ENCODE results near the gene SDC3.
A peak's percentile ranks its signal among the peaks of the same experiment; 100 is the strongest.

The SDC3 gene

DNA sequence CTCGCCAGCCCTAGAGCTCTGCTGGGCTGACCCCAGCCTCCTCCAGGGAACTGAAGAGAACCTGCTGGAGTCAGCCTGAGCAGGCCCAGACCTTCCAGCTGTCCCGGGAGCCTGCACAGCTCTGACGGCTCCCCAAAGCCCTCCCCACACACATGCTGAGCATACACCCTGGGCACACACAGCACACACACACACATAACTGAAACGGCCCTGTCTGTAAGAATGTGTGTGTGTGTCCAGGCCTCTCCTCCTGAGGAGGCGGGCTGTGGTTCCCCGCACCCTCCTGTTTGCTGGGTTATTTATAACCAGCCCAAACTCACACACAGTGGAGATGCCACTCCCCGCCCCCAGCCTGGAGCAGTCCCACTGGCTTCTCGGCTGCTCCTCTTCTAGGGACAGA lies 20.2 kb downstream of the SDC3 start:
- DNase-seq = no peak

DNA sequence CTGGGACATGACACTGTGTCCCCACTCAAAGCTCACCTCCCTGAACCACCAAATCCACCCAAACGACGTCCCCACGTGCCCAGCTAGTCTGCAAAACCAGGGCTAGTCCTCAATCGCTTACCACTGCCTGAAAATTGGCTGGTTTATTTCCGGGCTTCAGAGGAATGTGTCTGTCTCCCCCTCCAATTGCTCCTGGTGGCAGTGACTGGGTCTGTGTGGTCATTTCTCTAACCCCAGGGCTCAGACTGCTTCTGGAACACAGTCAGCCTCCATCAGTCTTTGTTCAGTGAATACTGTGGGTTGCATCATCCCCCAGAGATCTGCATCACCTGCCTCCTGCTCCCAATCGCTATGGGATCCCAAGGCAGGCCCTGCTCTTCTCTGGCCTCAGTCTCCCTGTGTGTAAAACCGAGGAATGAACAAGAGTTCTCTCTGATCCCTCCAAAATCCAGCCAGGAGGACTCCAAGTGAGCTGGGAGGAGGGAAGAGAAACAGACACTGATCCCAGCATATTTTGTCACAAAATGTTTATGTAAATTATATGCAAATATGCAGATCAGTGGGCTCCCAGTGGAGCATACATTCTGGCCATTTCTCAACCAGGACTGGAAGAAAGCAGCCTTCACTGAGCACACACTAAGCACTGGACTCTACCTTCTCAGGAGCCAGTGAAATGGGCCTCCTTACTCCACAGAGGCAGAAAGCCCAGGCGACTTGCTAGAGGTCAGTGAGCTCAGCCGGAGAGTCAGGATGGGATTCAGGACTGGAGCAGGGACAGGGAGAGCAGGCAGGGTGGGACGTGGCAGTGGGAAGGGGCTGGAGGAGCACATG lies 20.9 kb downstream of the SDC3 start:
- DNase-seq = no peak

GRCh38 chr1:30886710-30887428 lies 21.7 kb downstream of the SDC3 start:
- DNase-seq = no peak

GRCh38 chr1:30885570-30886522 lies 22.7 kb downstream of the SDC3 start:
- DNase-seq = no peak

DNA sequence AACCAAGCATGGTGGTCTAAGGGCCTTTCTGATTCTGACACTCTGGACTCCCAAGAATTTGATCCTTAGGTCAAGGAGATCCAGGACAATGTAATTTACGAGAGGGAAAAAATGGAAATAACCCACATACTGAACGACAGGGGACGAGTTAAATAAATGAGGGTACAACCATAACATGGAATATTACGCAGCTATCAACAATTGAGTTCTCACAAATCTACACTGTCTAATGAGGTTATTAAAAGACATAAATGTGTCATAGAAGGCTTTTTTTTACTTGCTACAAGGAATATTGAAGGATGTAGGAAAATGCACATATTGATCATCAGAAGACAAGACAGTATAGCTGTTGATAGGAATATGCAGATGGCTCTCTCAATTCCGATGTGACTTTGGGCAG lies 23.8 kb downstream of the SDC3 start:
- DNase-seq = no peak

DNA sequence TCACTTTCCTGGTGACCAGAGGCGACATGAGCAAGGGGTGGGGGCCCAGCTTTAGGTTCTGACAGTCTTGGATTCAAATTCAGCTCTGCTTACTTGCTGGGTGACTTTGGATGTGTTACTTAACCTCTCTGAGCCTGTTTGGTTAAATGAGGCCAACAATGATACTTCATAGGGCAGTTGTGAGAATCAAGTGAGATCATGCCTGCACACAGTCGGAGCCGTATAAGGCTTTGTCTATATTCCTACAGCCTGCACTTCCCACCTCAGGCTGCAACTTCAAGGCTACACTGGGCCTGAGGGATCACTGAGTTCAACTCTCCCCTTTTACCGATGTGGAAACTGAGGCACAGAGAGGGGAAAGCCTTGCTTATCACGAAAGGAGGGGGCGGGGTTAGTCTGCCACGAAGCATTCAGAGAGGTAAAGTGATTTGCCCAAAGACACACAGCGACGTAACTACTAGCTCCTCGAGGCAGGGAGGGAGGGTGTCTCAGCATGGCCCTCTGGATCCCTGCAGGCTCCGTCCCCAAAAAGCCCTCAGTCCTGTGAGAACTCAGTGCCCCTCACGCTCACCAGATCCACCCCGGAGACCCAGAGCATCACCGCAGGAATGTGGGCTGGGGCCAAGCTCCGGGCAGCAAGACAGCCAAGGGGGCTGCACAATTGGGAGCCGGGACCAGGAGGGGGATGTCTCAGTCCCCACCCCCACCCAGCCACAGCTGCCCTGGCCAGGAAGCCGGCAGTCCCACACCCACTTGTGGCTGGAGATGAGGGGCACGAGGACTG lies 25.0 kb downstream of the SDC3 start:
- DNase-seq = no peak

- no peak for DNase-seq
Measured at GRCh38 chr1:30882678-30883388, 25.7 kb downstream of the SDC3 start.

GRCh38 chr1:30881319-30882181 lies 27.0 kb downstream of the SDC3 start:
- no peak for DNase-seq

GRCh38 chr1:30880678-30881318 lies 27.8 kb downstream of the SDC3 start:
- DNase-seq = no peak

DNA sequence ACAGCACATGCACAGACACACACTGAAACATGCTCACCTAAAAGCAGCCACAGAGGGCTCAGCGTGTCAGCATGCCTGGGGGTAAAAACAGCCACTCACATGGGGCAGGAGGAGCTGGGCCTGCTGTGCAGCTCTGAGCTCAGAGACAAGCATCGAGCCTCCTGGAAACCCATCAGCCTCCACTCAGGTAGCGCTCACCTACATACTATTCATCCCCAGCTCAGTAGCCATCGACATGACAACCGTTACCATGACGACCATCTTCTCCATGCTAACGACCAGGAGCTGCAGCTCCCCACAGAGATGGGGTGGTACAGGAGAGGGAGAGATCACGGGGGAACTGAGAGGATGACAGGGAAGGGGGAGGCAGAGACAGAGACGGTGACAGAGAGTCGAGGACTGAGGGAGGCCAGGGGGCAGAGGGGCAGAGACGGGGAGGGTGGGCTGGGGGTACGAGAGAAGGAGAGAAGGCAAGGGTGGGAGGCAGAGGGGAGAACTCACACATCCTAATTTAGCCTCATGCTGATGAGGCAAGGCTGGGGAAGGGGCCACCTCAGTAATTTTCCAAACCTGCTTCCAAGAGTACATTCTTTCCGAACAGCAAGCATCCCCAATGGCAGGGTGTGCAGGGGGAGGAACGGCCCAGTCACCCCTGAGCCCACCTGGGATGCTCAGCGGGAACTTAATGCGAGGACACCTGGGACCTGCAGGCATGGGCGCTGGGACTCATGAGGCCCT lies 28.4 kb downstream of the SDC3 start:
- peak; percentile 97 for DNase-seq

GRCh38 chr1:30879126-30879786 lies 29.3 kb downstream of the SDC3 start:
- DNase-seq = peak; percentile 48

DNA sequence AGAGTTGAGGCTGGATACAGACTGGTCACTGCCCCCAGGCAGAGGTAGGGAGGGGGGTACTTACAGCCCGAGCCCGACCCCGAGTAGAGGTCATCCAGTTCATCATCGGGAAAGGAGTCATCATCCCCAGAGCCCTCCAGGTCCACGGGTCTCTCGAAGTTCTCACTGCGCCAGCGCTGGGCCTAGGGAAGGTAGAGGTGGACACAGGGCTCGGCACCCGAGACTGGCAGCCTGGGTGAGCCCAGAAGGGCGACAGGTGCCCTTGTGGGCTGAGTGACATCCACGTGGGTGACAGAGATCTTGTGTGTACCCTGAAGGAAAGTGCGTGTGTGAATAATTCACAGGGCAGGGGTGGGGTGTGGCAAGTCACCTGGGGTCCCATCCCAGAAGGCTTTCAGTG lies 30.0 kb downstream of the SDC3 start:
- no peak for DNase-seq

- no peak for DNase-seq
Measured at GRCh38 chr1:30878016-30878415, 30.5 kb downstream of the SDC3 start.

DNA sequence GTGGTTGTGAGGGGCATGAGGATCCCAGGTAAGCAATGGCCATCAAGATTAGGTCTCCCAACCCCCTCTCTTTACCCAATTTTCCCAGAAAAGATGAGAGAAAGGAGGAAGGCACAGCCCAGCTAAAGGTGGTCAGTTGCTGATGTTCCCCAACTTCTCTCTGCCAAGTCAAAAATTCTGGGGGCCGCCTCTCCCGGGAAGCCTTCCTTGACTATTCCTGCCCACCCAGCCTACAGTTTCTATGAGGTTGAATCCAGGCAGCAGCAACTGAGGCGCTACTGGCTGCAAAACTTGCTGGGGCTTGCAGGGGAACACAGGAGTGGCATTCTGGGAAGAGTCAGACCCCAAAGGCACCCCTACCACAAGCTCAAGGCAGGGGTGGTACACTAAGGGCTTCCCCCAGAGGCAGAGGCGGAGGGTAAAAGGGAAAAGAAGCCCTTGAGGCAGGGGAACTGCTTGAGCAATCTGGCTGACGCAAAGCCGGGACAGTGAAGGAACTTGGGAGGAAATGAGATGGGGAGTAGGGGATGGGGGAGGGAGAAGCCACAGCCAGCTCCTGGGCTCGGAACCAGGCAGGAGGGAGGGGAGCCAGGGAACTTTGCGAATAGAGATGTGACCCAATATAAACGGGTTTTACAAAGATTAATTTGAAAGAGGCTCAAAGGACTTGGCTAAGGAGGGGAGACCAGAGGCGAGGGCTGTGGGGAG lies 31.2 kb downstream of the SDC3 start:
- no peak for DNase-seq

DNA sequence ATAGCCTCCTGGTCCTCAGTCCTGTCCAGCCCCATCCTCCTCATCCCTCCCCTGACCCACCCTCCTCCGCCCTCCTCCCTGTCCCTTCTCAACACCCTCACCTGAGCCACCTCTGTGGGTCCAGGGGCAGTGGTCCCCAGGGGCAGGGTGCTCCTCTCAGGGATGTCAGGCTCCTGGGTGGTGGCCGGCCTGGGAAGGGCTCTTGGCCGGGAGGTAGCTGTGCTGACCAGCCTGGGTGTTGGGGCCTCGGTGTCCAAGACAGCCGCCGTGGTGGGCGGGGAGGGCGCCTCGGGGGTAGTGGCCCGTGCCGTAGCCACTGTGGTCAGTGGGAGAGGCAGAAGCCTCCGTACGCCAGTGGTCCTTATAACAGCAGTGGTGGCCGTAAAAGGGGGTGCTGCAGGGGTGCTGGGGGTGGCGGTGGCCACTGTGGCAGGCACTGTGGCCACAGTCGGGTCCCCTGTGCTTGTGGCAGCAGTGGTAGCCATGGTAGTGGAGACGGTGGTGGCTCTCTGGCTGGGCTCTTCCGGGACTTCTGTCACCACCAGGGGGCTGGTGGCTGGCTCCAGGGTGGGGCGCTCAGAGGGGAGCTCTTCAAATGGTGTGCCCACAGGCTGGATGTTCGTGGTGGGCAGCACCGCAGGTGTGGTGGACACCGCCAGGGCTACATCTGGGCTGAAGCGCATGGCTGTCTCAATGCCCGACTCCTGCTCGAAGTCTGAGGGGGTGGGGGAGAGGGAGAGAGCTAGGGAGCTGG lies 31.9 kb downstream of the SDC3 start:
- no peak for DNase-seq

GRCh38 chr1:30875916-30876315 lies 32.6 kb downstream of the SDC3 start:
- no peak for DNase-seq

- DNase-seq = no peak
Measured at GRCh38 chr1:30875197-30875596, 33.4 kb downstream of the SDC3 start.
